Immature natural killer cell (primary cell): ENCODE data around the gene TBC1D4. TPM values are rescaled to one million over a fixed set of nuclear protein-coding genes. Genes with fewer than 3 reads are reported as not detected.

ENCODE experiments used
- DNase-seq, 3 donors: peaks; one replicate each; pipeline ENCODE4 v3.0.0; 2022; ENCODE audit warnings: mixed read lengths in 1 of 3
- H3K27ac Mint-ChIP-seq, 6 donors: one replicate each; pipeline ENCODE4 v1.8.0; 2020; ENCODE audit warnings: mixed read lengths in 6 of 6, mild to moderate bottlenecking in 5 of 6, inconsistent platforms in 4 of 6, moderate library complexity in 3 of 6
- H3K27me3 Mint-ChIP-seq, 3 donors: one replicate each; pipeline ENCODE4 v1.8.0; 2020 to 2021; ENCODE audit warnings: low read depth in 3 of 3, mild to moderate bottlenecking in 3 of 3, mixed read lengths in 3 of 3, moderate library complexity in 3 of 3, inconsistent platforms in 1 of 3
- H3K36me3 Mint-ChIP-seq, 3 donors: one replicate each; pipeline ENCODE4 v1.8.0; 2020; ENCODE audit warnings: mixed read lengths in 3 of 3, inconsistent platforms in 2 of 3, mild to moderate bottlenecking in 2 of 3
- H3K4me1 Mint-ChIP-seq, 2 donors: one replicate each; pipeline ENCODE4 v1.8.0; 2020; ENCODE audit warnings: inconsistent platforms in 2 of 2, mild to moderate bottlenecking in 2 of 2, mixed read lengths in 2 of 2, moderate library complexity in 1 of 2
- H3K4me3 Mint-ChIP-seq, 5 donors: one replicate each; pipeline ENCODE4 v1.8.0; 2020; ENCODE audit warnings: mild to moderate bottlenecking in 5 of 5, mixed read lengths in 5 of 5, inconsistent platforms in 3 of 5, moderate library complexity in 3 of 5
- H3K9me3 Mint-ChIP-seq, 6 donors: one replicate each; pipeline ENCODE4 v1.8.0; 2020; ENCODE audit warnings: mild to moderate bottlenecking in 6 of 6, mixed read lengths in 6 of 6, inconsistent platforms in 4 of 6, moderate library complexity in 3 of 6
- polyA plus RNA-seq, 3 donors: library from polyadenylated mRNA; unstranded; fragments of 300-500 nt; fragmentation: Illumina TruSeq; gene quantifications; one replicate each; pipeline ENCODE4 v1.2.3, GENCODE V29; 2021

The TBC1D4 gene
- polyA plus RNA-seq, 3 donors from 2014 or later = 0.86 to 1.5 (median 1.2) TPM

- Mint-ChIP-seq H3K27ac (no peak overlapping the region), H3K4me3 (no peak overlapping the region), H3K36me3 (no peaks in the 10 kb centered on the region), H3K27me3 (peaks cover 0 to 13% (median 2%) of the 10 kb centered on the region in 3 donors), H3K9me3 (no peaks in the 10 kb centered on the region), H3K4me1 (no peaks in the 10 kb centered on the region)
- no peak for DNase-seq
Observed at GRCh38 chr13:75430436-75431209, 51.3 kb downstream of the TBC1D4 start.

- Mint-ChIP-seq H3K4me1 (peaks cover 0 to 13% of the 10 kb centered on the region in 2 donors), H3K4me3 (no peak overlapping the region), H3K36me3 (no peaks in the 10 kb centered on the region), H3K27me3 (peaks cover 2 to 9% (median 3%) of the 10 kb centered on the region in 3 donors), H3K9me3 (no peaks in the 10 kb centered on the region), H3K27ac (no peak overlapping the region)
- no peak for DNase-seq
Observed at GRCh38 chr13:75426421-75426820, 55.5 kb downstream of the TBC1D4 start.

GRCh38 chr13:75425216-75426009, 56.6 kb downstream of the TBC1D4 start:
- H3K9me3 Mint-ChIP-seq = no peaks in the 10 kb centered on the region
- DNase-seq = no peak
- no peak overlapping the region for H3K4me3 Mint-ChIP-seq
- H3K36me3 Mint-ChIP-seq = no peaks in the 10 kb centered on the region
- no peak overlapping the region for H3K27ac Mint-ChIP-seq
- H3K4me1 Mint-ChIP-seq = peaks cover 0 to 13% of the 10 kb centered on the region in 2 donors
- peaks cover 2 to 4% (median 3%) of the 10 kb centered on the region in 3 donors for H3K27me3 Mint-ChIP-seq

GRCh38 chr13:75423946-75424345, 58.0 kb downstream of the TBC1D4 start:
- H3K27me3 Mint-ChIP-seq = peaks cover 1 to 2% (median 2%) of the 10 kb centered on the region in 3 donors
- no peaks in the 10 kb centered on the region for H3K9me3 Mint-ChIP-seq
- H3K36me3 Mint-ChIP-seq = no peaks in the 10 kb centered on the region
- no peak overlapping the region for H3K4me3 Mint-ChIP-seq
- DNase-seq = no peak
- H3K4me1 Mint-ChIP-seq = peaks cover 0 to 13% of the 10 kb centered on the region in 2 donors
- H3K27ac Mint-ChIP-seq = no peak overlapping the region

GRCh38 chr13:75422028-75422427, 59.9 kb downstream of the TBC1D4 start:
- Mint-ChIP-seq H3K27me3 (peaks cover 1 to 2% (median 2%) of the 10 kb centered on the region in 3 donors), H3K27ac (no peak overlapping the region)

GRCh38 chr13:75421133-75421532, 60.8 kb downstream of the TBC1D4 start:
- H3K4me3 Mint-ChIP-seq = no peak overlapping the region
- no peak for DNase-seq
- peaks cover 1 to 2% (median 2%) of the 10 kb centered on the region in 3 donors for H3K27me3 Mint-ChIP-seq
- H3K4me1 Mint-ChIP-seq = peaks cover 0 to 13% of the 10 kb centered on the region in 2 donors
- no peaks in the 10 kb centered on the region for H3K36me3 Mint-ChIP-seq
- no peak overlapping the region for H3K27ac Mint-ChIP-seq
- H3K9me3 Mint-ChIP-seq = no peaks in the 10 kb centered on the region

More at GRCh38 chr13:75422028-75422427, 59.9 kb downstream of the TBC1D4 start:
- Mint-ChIP-seq H3K9me3 (no peaks in the 10 kb centered on the region), H3K4me1 (peaks cover 0 to 13% of the 10 kb centered on the region in 2 donors), H3K4me3 (no peak overlapping the region), H3K36me3 (no peaks in the 10 kb centered on the region)
- no peak for DNase-seq

- no peak for DNase-seq
- Mint-ChIP-seq H3K4me3 (no peak overlapping the region), H3K27me3 (peaks cover 0 to 2% (median 1%) of the 10 kb centered on the region in 3 donors), H3K27ac (no peak overlapping the region), H3K36me3 (no peaks in the 10 kb centered on the region), H3K9me3 (no peaks in the 10 kb centered on the region), H3K4me1 (peaks cover 0 to 4% of the 10 kb centered on the region in 2 donors)
Observed at GRCh38 chr13:75419656-75420055, 62.3 kb downstream of the TBC1D4 start.

GRCh38 chr13:75418997-75419396, 63.0 kb downstream of the TBC1D4 start:
- H3K4me3 Mint-ChIP-seq = no peak overlapping the region
- H3K4me1 Mint-ChIP-seq = no peaks in the 10 kb centered on the region
- H3K9me3 Mint-ChIP-seq = no peaks in the 10 kb centered on the region

GRCh38 chr13:75418186-75418843, 63.7 kb downstream of the TBC1D4 start:
- H3K9me3 Mint-ChIP-seq = no peaks in the 10 kb centered on the region
- DNase-seq = no peak
- H3K4me3 Mint-ChIP-seq = no peak overlapping the region

More at GRCh38 chr13:75418997-75419396, 63.0 kb downstream of the TBC1D4 start:
- no peak for DNase-seq
- peaks cover 0 to 2% (median 1%) of the 10 kb centered on the region in 3 donors for H3K27me3 Mint-ChIP-seq
- H3K36me3 Mint-ChIP-seq = no peaks in the 10 kb centered on the region
- H3K27ac Mint-ChIP-seq = no peak overlapping the region

GRCh38 chr13:75417656-75418055, 64.3 kb downstream of the TBC1D4 start:
- no peak for DNase-seq
- Mint-ChIP-seq H3K9me3 (no peaks in the 10 kb centered on the region), H3K36me3 (no peaks in the 10 kb centered on the region), H3K4me1 (no peaks in the 10 kb centered on the region), H3K27me3 (peaks cover 0 to 1% (median 0%) of the 10 kb centered on the region in 3 donors), H3K27ac (no peak overlapping the region), H3K4me3 (no peak overlapping the region)

More at GRCh38 chr13:75418186-75418843, 63.7 kb downstream of the TBC1D4 start:
- Mint-ChIP-seq H3K27ac (no peak overlapping the region), H3K27me3 (peaks cover 0 to 2% (median 1%) of the 10 kb centered on the region in 3 donors), H3K4me1 (no peaks in the 10 kb centered on the region), H3K36me3 (no peaks in the 10 kb centered on the region)

- no peak overlapping the region for H3K27ac Mint-ChIP-seq
- no peak overlapping the region for H3K4me3 Mint-ChIP-seq
Observed at GRCh38 chr13:75417012-75417384, 65.0 kb downstream of the TBC1D4 start.

GRCh38 chr13:75416327-75417011, 65.5 kb downstream of the TBC1D4 start:
- Mint-ChIP-seq H3K9me3 (no peaks in the 10 kb centered on the region), H3K27ac (no peak overlapping the region), H3K36me3 (no peaks in the 10 kb centered on the region), H3K4me1 (no peaks in the 10 kb centered on the region), H3K4me3 (no peak overlapping the region), H3K27me3 (no peaks in the 10 kb centered on the region)
- DNase-seq = no peak

More at GRCh38 chr13:75417012-75417384, 65.0 kb downstream of the TBC1D4 start:
- DNase-seq = no peak
- no peaks in the 10 kb centered on the region for H3K36me3 Mint-ChIP-seq
- H3K27me3 Mint-ChIP-seq = no peaks in the 10 kb centered on the region
- H3K4me1 Mint-ChIP-seq = no peaks in the 10 kb centered on the region
- H3K9me3 Mint-ChIP-seq = no peaks in the 10 kb centered on the region

- Mint-ChIP-seq H3K4me3 (no peak overlapping the region), H3K4me1 (no peaks in the 10 kb centered on the region), H3K27me3 (no peaks in the 10 kb centered on the region), H3K36me3 (no peaks in the 10 kb centered on the region), H3K9me3 (no peaks in the 10 kb centered on the region), H3K27ac (no peak overlapping the region)
- no peak for DNase-seq
Observed at GRCh38 chr13:75415694-75416093, 66.3 kb downstream of the TBC1D4 start.
